Hepatocyte (in vitro differentiated cells): ENCODE measurements around the gene BMP6.

Experiments
- EZH2 ChIP-seq: fragments of 200-600 bp; sonication (generic); IDR thresholded peaks from 2 replicates; pipeline ENCODE4 v1.6.1; 2016; ENCODE audit warnings: antibody characterized with exemption, mild to moderate bottlenecking, borderline replicate concordance
- EZH2phosphoT487 ChIP-seq: fragments of 200-600 bp; sonication (generic); IDR thresholded peaks from one replicate; pipeline ENCODE4 v1.6.1; 2018; ENCODE audit warnings: antibody characterized with exemption, mild to moderate bottlenecking, low read depth, moderate library complexity; ENCODE audit not compliant: unreplicated experiment, severe bottlenecking
- TF ChIP-seq, protein P1 (sequence below): fragments of 200-600 bp; sonication (generic); IDR thresholded peaks from 2 replicates; pipeline ENCODE4 v1.5.1; 2016; ENCODE audit warnings: antibody characterized with exemption, mild to moderate bottlenecking; ENCODE audit not compliant: poor library complexity

DNA sequence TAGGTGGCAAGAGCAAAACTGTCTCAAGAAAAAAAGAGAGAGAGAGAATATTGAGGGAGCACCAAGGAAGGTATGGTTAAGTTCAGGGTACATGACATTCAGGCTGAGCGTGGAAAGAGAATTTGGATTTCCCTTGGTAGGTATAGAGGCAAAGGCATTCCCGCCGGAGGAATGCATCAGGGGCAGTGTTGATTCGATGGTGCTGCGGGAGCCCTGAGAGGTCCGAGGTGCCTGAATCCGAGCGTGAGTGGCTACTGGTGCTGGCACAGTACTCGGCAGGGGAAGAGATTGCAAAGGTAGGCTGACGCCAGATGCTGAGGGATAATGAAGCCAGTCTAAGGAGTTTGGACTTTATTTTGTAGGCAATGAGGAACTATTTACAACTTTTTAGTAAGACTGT lies 20.0 kb downstream of the BMP6 start:
- TF ChIP-seq EZH2 (no peak), EZH2phosphoT487 (no peak)
- TF ChIP-seq, protein P1, sequence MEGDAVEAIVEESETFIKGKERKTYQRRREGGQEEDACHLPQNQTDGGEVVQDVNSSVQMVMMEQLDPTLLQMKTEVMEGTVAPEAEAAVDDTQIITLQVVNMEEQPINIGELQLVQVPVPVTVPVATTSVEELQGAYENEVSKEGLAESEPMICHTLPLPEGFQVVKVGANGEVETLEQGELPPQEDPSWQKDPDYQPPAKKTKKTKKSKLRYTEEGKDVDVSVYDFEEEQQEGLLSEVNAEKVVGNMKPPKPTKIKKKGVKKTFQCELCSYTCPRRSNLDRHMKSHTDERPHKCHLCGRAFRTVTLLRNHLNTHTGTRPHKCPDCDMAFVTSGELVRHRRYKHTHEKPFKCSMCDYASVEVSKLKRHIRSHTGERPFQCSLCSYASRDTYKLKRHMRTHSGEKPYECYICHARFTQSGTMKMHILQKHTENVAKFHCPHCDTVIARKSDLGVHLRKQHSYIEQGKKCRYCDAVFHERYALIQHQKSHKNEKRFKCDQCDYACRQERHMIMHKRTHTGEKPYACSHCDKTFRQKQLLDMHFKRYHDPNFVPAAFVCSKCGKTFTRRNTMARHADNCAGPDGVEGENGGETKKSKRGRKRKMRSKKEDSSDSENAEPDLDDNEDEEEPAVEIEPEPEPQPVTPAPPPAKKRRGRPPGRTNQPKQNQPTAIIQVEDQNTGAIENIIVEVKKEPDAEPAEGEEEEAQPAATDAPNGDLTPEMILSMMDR: no peak
